Nephron progenitor cell (in vitro differentiated cells): Measurements from ENCODE around the gene FCGBP.
A peak's percentile ranks its signal among the peaks of the same experiment; 100 is the strongest.

ENCODE experiments used
- DNase-seq: peaks from one replicate; pipeline ENCODE4 v3.0.0; 2021
- H3K27ac Mint-ChIP-seq: 2 replicates; pipeline ENCODE4 v1.8.0; 2021; ENCODE audit warnings: mild to moderate bottlenecking, moderate library complexity, mixed read lengths
- H3K27me3 Mint-ChIP-seq: 2 replicates; pipeline ENCODE4 v1.8.0; 2021; ENCODE audit warnings: mild to moderate bottlenecking, low read depth, mixed read lengths; ENCODE audit not compliant: poor library complexity
- H3K36me3 Mint-ChIP-seq: 2 replicates; pipeline ENCODE4 v1.8.0; 2021; ENCODE audit warnings: low read depth, mixed read lengths
- H3K4me1 Mint-ChIP-seq: 2 replicates; pipeline ENCODE4 v1.8.0; 2021; ENCODE audit warnings: mixed read lengths
- H3K4me3 Mint-ChIP-seq: 2 replicates; pipeline ENCODE4 v1.8.0; 2021; ENCODE audit warnings: mild to moderate bottlenecking, moderate library complexity, mixed read lengths
- H3K9me3 Mint-ChIP-seq: 2 replicates; pipeline ENCODE4 v1.8.0; 2021; ENCODE audit warnings: mild to moderate bottlenecking, moderate library complexity, mixed read lengths
- TF ChIP-seq, protein P1 (sequence below): fragments of 200-600 bp; sonication (generic); IDR thresholded peaks from 2 replicates; pipeline ENCODE4 v1.5.0; 2021; ENCODE audit warnings: antibody characterized with exemption

The FCGBP gene

DNA sequence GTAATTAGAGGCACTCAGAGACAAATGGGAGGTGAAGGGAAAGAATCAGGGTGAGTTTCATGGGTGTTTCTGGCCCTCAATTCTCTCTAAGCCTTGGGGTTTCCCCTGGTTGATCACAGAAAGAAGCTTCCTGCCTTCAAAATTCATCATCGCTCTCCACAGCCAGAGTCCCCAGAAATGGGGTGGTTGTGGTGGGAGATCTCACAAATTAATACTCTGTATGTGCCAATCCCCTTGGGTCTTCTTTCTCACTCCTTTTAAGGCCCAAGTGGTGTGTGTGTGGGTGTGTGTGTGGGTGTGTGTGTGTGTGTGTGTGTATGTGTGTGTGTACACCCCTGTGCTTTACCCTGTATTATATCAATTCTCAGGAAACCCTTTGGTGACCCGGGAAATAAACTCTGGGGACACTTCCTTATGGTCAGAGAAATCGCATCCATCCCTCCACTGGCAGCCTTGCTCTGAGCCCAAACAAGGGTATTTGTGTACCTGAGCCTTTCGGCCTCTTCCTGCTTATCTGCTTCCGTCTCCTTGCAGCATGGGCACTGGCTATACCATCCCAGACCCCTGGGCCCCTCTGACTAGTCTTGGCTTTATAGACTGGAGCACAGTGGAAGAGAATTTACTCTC lies 2.8 kb upstream of the FCGBP start:
- no peak overlapping the region for H3K27ac Mint-ChIP-seq
- no peaks in the 10 kb centered on the region for H3K36me3 Mint-ChIP-seq
- peaks cover 12% of the 10 kb centered on the region for H3K4me1 Mint-ChIP-seq
- H3K27me3 Mint-ChIP-seq, result peaks cover 34% of the 10 kb centered on the region
- TF ChIP-seq, protein P1, sequence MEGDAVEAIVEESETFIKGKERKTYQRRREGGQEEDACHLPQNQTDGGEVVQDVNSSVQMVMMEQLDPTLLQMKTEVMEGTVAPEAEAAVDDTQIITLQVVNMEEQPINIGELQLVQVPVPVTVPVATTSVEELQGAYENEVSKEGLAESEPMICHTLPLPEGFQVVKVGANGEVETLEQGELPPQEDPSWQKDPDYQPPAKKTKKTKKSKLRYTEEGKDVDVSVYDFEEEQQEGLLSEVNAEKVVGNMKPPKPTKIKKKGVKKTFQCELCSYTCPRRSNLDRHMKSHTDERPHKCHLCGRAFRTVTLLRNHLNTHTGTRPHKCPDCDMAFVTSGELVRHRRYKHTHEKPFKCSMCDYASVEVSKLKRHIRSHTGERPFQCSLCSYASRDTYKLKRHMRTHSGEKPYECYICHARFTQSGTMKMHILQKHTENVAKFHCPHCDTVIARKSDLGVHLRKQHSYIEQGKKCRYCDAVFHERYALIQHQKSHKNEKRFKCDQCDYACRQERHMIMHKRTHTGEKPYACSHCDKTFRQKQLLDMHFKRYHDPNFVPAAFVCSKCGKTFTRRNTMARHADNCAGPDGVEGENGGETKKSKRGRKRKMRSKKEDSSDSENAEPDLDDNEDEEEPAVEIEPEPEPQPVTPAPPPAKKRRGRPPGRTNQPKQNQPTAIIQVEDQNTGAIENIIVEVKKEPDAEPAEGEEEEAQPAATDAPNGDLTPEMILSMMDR, result no peak
- H3K9me3 Mint-ChIP-seq, result peaks cover 20% of the 10 kb centered on the region
- H3K4me3 Mint-ChIP-seq, result no peak overlapping the region
- no peak for DNase-seq

GRCh38 chr19:39936622-39937021 lies 2.2 kb upstream of the FCGBP start:
- H3K4me1 Mint-ChIP-seq, result peaks cover 6% of the 10 kb centered on the region
- H3K27me3 Mint-ChIP-seq, result peaks cover 37% of the 10 kb centered on the region
- no peak for DNase-seq
- TF ChIP-seq, protein P1, result no peak
- H3K4me3 Mint-ChIP-seq, result no peak overlapping the region
- H3K36me3 Mint-ChIP-seq, result no peaks in the 10 kb centered on the region
- peaks cover 20% of the 10 kb centered on the region for H3K9me3 Mint-ChIP-seq
- H3K27ac Mint-ChIP-seq, result no peak overlapping the region

- no peaks in the 10 kb centered on the region for H3K4me1 Mint-ChIP-seq
- no peak for DNase-seq
- H3K27ac Mint-ChIP-seq, result no peak overlapping the region
- H3K36me3 Mint-ChIP-seq, result no peaks in the 10 kb centered on the region
- H3K4me3 Mint-ChIP-seq, result no peak overlapping the region
- TF ChIP-seq, protein P1, result no peak
- H3K9me3 Mint-ChIP-seq, result peaks cover 17% of the 10 kb centered on the region
- peaks cover 41% of the 10 kb centered on the region for H3K27me3 Mint-ChIP-seq
Measured at GRCh38 chr19:39936020-39936419, 1.6 kb upstream of the FCGBP start.

- H3K27ac Mint-ChIP-seq, result no peak overlapping the region
- peaks cover 48% of the 10 kb centered on the region for H3K27me3 Mint-ChIP-seq
- H3K4me1 Mint-ChIP-seq, result no peaks in the 10 kb centered on the region
- TF ChIP-seq, protein P1, result no peak
- H3K4me3 Mint-ChIP-seq, result no peak overlapping the region
- peaks cover 12% of the 10 kb centered on the region for H3K9me3 Mint-ChIP-seq
- H3K36me3 Mint-ChIP-seq, result no peaks in the 10 kb centered on the region
- DNase-seq, result no peak
Measured at GRCh38 chr19:39935364-39935661, 879 bp upstream of the FCGBP start.

DNA sequence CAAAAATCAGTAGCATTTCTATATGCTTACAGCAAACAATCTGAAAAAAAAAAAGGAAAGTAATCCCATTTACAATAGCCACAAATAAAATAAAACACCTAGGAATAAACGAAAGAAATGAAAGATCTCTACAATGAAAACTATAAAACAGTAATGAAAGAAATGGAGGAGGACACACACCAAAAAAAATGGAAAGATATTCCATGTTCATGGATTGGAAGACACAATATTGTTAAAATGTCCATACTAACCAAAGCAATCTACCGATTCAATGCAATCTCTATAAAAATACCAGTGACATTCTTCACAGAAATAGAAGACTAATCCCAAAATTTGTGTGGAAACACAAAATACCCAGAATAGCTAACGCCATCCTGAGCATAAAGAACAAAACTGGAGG lies 4.7 kb downstream of the FCGBP start:
- Mint-ChIP-seq H3K27me3 (peaks cover 31% of the 10 kb centered on the region), H3K4me1 (no peaks in the 10 kb centered on the region), H3K27ac (no peak overlapping the region), H3K4me3 (no peak overlapping the region), H3K36me3 (no peaks in the 10 kb centered on the region), H3K9me3 (peaks cover 11% of the 10 kb centered on the region)
- no peak for DNase-seq
- TF ChIP-seq, protein P1, result no peak

DNA sequence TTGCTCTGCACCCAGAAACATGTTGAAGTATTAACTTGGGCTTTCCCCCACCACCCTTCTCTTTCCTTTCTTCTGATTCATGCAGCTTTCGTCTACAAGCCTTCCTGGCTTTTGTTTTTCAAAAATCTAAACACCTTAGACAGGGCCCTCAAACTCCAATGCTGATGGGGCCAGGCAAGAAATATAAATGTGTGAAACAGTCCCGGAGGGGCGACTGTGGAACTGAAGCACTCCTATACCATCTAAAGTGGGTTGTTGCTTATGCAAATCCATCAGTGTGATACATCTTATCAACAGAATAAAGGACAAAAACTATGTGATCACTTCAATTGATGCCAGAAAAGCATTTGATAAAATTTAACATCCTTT lies 6.1 kb downstream of the FCGBP start:
- Mint-ChIP-seq H3K4me3 (no peak overlapping the region), H3K27me3 (peaks cover 21% of the 10 kb centered on the region), H3K27ac (peak overlapping the region; percentile 32), H3K9me3 (peaks cover 11% of the 10 kb centered on the region), H3K36me3 (no peaks in the 10 kb centered on the region), H3K4me1 (no peaks in the 10 kb centered on the region)
- TF ChIP-seq, protein P1, result no peak
- DNase-seq, result no peak
